Measurements from ENCODE around the gene TM7SF2. TPM values are rescaled to one million over a fixed set of nuclear protein-coding genes. Genes with fewer than 3 reads are reported as not detected.

The TM7SF2 gene
- total and polyA plus RNA-seq, 2 of the 8 experiments (the other 6 are each of a cell fraction or from before 2014, with no cell fraction given) = 40.1 to 96.0 TPM

GRCh38 chr11:65156926-65157325 is 45.3 kb downstream of the TM7SF2 start:
- no peaks in the 10 kb centered on the region for H3K27me3 ChIP-seq (replicated peaks in 1 of 4; ENCODE audit: control insufficient read depth in 3 of 4, extremely low read depth in 1 of 4, insufficient read depth in 3 of 4, low read length in 3 of 4)
- no peak overlapping the region for H4K5ac ChIP-seq (ENCODE audit: insufficient read length, low read depth, low read length)
- H3K18ac ChIP-seq (ENCODE audit: extremely low read depth, low read length) = no peak overlapping the region
- H2AFZ ChIP-seq (ENCODE audit: low read length) = no peak overlapping the region
- H3K9me3 ChIP-seq (ENCODE audit: insufficient read depth in 2 of 2, low read depth in 1 of 2, low read length in 1 of 2) = no peaks in the 10 kb centered on the region
- TF ChIP-seq RNF2 (IDR thresholded peaks at IDR 0.05; ENCODE audit: borderline replicate concordance, low read depth, low read length, missing control alignments, poor library complexity, severe bottlenecking) (no peak), SP1 (IDR thresholded peaks at IDR 0.05; ENCODE audit: low read depth, low read length) (no peak), POLR2AphosphoS5 (IDR thresholded peaks at IDR 0.05; ENCODE audit: low read depth, low read length) (no peak)
- no peak overlapping the region for H2AK5ac ChIP-seq (ENCODE audit: low read depth, low read length)
- H3K36me3 ChIP-seq (ENCODE audit: control insufficient read depth in 2 of 4, insufficient read depth in 4 of 4, low read length in 3 of 4) = no peaks in the 10 kb centered on the region
- no peak overlapping the region for H2BK12ac ChIP-seq (ENCODE audit: low read depth, low read length)
- no peaks in the 10 kb centered on the region for H4K20me1 ChIP-seq (replicated peaks in 1 of 2; ENCODE audit: control insufficient read depth in 1 of 2, insufficient read depth in 2 of 2, low read length in 2 of 2)
- no peak overlapping the region for H3K23ac ChIP-seq (ENCODE audit: insufficient read length)
- H3K27ac ChIP-seq (ENCODE audit: low read depth, low read length) = no peak overlapping the region
- no peak overlapping the region for H2BK120ac ChIP-seq (replicated peaks; ENCODE audit: low read depth, low read length)
- no peaks in the 10 kb centered on the region for H3K79me2 ChIP-seq (ENCODE audit: control insufficient read depth in 1 of 2, insufficient read depth in 2 of 2, low read length in 2 of 2)
- H4K8ac ChIP-seq (ENCODE audit: extremely low read depth, insufficient read depth, low read length) = no peak overlapping the region
- no peak overlapping the region for H3K4ac ChIP-seq (replicated peaks; ENCODE audit: insufficient read length, low read depth, low read length)
- no peak overlapping the region for H3K14ac ChIP-seq (ENCODE audit: insufficient read length)
- no peak overlapping the region for H4K91ac ChIP-seq (replicated peaks; ENCODE audit: insufficient read length, low read length)
- H3K4me3 ChIP-seq (ENCODE audit: extremely low read depth in 1 of 4, insufficient read depth in 2 of 4, low read depth in 3 of 4, low read length in 4 of 4) = no peak overlapping the region
- no peak overlapping the region for H2BK15ac ChIP-seq (ENCODE audit: low read length)
- no peak overlapping the region for H3K9ac ChIP-seq (replicated peaks in 1 of 4; ENCODE audit: extremely low read depth in 1 of 4, low read depth in 3 of 4, low read length in 3 of 4)
- no peak overlapping the region for H2BK5ac ChIP-seq (ENCODE audit: low read depth, low read length)
- FAIRE-seq (no peak), DNase-seq (ENCODE audit: low read depth in 1 of 2, low spot score in 2 of 2) (no peak)
- H3K23me2 ChIP-seq (ENCODE audit: low read depth, low read length) = no peaks in the 10 kb centered on the region
- CTCF ChIA-PET (ENCODE audit: partially characterized antibody) = no interaction called here
- H3K79me1 ChIP-seq (ENCODE audit: low read depth, low read length) = no peaks in the 10 kb centered on the region
- POLR2A ChIA-PET (ENCODE audit: partially characterized antibody) = interaction anchor here (1.1 to 1.4 kb wide), 2 partner anchors 31 to 46 kb away, joined by 3 read pairs; no protein-coding TSS in a partner anchor
- H3K4me2 ChIP-seq (ENCODE audit: insufficient read depth in 1 of 2, low read depth in 2 of 2, low read length in 2 of 2) = no peak overlapping the region
- H2BK20ac ChIP-seq (ENCODE audit: low read length) = no peak overlapping the region
- no peak overlapping the region for H3K56ac ChIP-seq (replicated peaks; ENCODE audit: insufficient read length, low read depth, low read length)
- no peaks in the 10 kb centered on the region for H3K4me1 ChIP-seq (replicated peaks in 1 of 4; ENCODE audit: control insufficient read depth in 3 of 4, insufficient read depth in 4 of 4, low read length in 3 of 4)
- 89% methylated on average over 3 of the region's 3 CpGs; no CpG with 5 or more reads in 1 of the 2 experiments for WGBS, 2 experiments (ENCODE audit: extremely low coverage in 1 of 2, insufficient coverage in 1 of 2, insufficient read length in 1 of 2, insufficient replicate concordance in 2 of 2, low coverage in 1 of 2, low lambda C conversion rate in 2 of 2, missing lambda C conversion rate in 1 of 2)
